Upper lobe of left lung (tissue), 4 donors: Measurements from ENCODE around the gene OPCML.

ENCODE experiments used
- CTCF ChIP-seq, 6 experiments: fragments of 450-650 bp in 4 of 6; fragments of 200-600 bp in 2 of 6; sonication (generic) in 2 of 6; IDR thresholded peaks; one replicate each; pipeline ENCODE4 v1.5.1; 2016 to 2019; ENCODE audit warnings: antibody characterized with exemption in 6 of 6
- POLR2A ChIP-seq, 4 donors: fragments of 450-650 bp; IDR thresholded peaks; one replicate each; pipeline ENCODE4 v1.5.1; 2016 to 2017; ENCODE audit warnings: antibody characterized with exemption in 4 of 4, mild to moderate bottlenecking in 2 of 4

GRCh38 chr11:133212201-133212600 lies 320.1 kb downstream of the OPCML start:
- TF ChIP-seq CTCF (IDR thresholded peaks at IDR 0.05) (no peak), POLR2A (IDR thresholded peaks at IDR 0.05) (no peak)
